DOHH2 (cell line): Measurements from ENCODE around the gene BRMS1L.

Source experiments
- EZH2phosphoT487 ChIP-seq: fragments of 200-600 bp; sonication (generic); IDR thresholded peaks from 2 replicates; pipeline ENCODE4 v1.6.1; 2017; ENCODE audit warnings: borderline replicate concordance, mild to moderate bottlenecking, antibody characterized with exemption, low read length, moderate library complexity, mixed read lengths
- TF ChIP-seq, protein P1 (sequence below): fragments of 200-600 bp; sonication (generic); IDR thresholded peaks from one replicate; pipeline ENCODE4 v1.5.1; 2014; ENCODE audit warnings: antibody characterized with exemption, mild to moderate bottlenecking, low read depth, low read length; ENCODE audit not compliant: poor library complexity, severe bottlenecking

DNA sequence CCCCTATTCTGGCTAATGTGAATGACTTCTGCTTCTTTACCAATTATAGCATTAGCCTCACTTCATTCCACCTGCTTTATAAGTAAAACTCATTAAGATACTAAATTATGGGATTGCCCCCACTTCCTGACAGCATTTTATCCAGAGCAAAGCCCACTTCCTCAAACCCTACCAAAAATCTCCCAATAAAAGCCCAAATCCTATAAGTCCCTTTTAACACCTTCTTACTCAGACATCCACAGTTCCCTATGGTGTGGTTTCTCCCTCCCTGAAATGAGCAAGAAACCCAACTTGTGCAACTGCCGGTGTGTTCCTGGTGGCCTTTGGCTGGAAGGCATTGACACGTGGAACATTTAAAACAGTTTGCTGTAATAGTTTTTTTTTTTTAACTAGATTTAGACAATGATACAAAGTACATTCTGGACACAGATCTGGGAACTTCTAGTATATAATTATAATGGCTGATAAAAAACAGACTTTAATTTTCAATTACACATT lies 53.1 kb downstream of the BRMS1L start:
- TF ChIP-seq, protein P1, sequence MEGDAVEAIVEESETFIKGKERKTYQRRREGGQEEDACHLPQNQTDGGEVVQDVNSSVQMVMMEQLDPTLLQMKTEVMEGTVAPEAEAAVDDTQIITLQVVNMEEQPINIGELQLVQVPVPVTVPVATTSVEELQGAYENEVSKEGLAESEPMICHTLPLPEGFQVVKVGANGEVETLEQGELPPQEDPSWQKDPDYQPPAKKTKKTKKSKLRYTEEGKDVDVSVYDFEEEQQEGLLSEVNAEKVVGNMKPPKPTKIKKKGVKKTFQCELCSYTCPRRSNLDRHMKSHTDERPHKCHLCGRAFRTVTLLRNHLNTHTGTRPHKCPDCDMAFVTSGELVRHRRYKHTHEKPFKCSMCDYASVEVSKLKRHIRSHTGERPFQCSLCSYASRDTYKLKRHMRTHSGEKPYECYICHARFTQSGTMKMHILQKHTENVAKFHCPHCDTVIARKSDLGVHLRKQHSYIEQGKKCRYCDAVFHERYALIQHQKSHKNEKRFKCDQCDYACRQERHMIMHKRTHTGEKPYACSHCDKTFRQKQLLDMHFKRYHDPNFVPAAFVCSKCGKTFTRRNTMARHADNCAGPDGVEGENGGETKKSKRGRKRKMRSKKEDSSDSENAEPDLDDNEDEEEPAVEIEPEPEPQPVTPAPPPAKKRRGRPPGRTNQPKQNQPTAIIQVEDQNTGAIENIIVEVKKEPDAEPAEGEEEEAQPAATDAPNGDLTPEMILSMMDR, result no peak
- TF ChIP-seq EZH2phosphoT487, result no peak
